DOHH2 (cell line): Measurements from ENCODE around the gene CD8B.

Experiments used
- H3F3A ChIP-seq: fragments of 200-600 bp; sonication (generic), shearing (Covaris generic); 2 replicates; pipeline ENCODE4 v1.6.0; 2016; ENCODE audit warnings: antibody characterized with exemption, mild to moderate bottlenecking; ENCODE audit not compliant: control insufficient read depth, insufficient read depth
- H3K27ac ChIP-seq: fragments of 200-600 bp; sonication (generic); 2 replicates; pipeline ENCODE4 v1.5.1; 2014; ENCODE audit warnings: low read depth, mild to moderate bottlenecking, low read length, moderate library complexity
- H3K27me3 ChIP-seq: fragments of 200-600 bp; sonication (generic); 2 replicates; pipeline ENCODE4 v1.6.1; 2014; ENCODE audit warnings: mild to moderate bottlenecking, low read length, mixed read lengths; ENCODE audit not compliant: control insufficient read depth
- H3K36me3 ChIP-seq: fragments of 200-600 bp; sonication (generic); 2 replicates; pipeline ENCODE4 v1.6.1; 2014; ENCODE audit warnings: mild to moderate bottlenecking, low read length, moderate library complexity, mixed read lengths; ENCODE audit not compliant: control insufficient read depth
- H3K4me1 ChIP-seq: fragments of 200-600 bp; sonication (generic); 2 replicates; pipeline ENCODE4 v1.6.1; 2014; ENCODE audit warnings: mild to moderate bottlenecking, low read length, mixed read lengths; ENCODE audit not compliant: control insufficient read depth
- H3K4me2 ChIP-seq: fragments of 200-600 bp; sonication (generic); 2 replicates; pipeline ENCODE4 v1.6.0; 2014; ENCODE audit warnings: mild to moderate bottlenecking, low read length, moderate library complexity
- H3K4me3 ChIP-seq: fragments of 200-600 bp; sonication (generic); 2 replicates; pipeline ENCODE4 v1.5.1; 2014; ENCODE audit warnings: mild to moderate bottlenecking, low read length, mixed read lengths
- H3K79me2 ChIP-seq: fragments of 200-600 bp; sonication (generic); 2 replicates; pipeline ENCODE4 v1.6.1; 2014; ENCODE audit warnings: mild to moderate bottlenecking, low read length, mixed read lengths; ENCODE audit not compliant: control insufficient read depth
- H3K9me2 ChIP-seq: fragments of 200-600 bp; sonication (generic); replicated peaks from 2 replicates; pipeline ENCODE4 v1.6.1; 2014; ENCODE audit warnings: mild to moderate bottlenecking, low read length, mixed read lengths; ENCODE audit not compliant: control insufficient read depth
- H3K9me3 ChIP-seq: fragments of 200-600 bp; sonication (generic); 2 replicates; pipeline ENCODE4 v1.6.1; 2014; ENCODE audit warnings: antibody characterized with exemption, low read length, mixed read lengths; ENCODE audit not compliant: control insufficient read depth, insufficient read depth
- H4K20me1 ChIP-seq: fragments of 200-600 bp; sonication (generic); 2 replicates; pipeline ENCODE4 v1.6.0; 2014; ENCODE audit warnings: low read depth, mild to moderate bottlenecking, antibody characterized with exemption, low read length, moderate library complexity; ENCODE audit not compliant: control insufficient read depth, insufficient read depth
- EZH2phosphoT487 ChIP-seq: fragments of 200-600 bp; sonication (generic); IDR thresholded peaks from 2 replicates; pipeline ENCODE4 v1.6.1; 2017; ENCODE audit warnings: borderline replicate concordance, mild to moderate bottlenecking, antibody characterized with exemption, low read length, moderate library complexity, mixed read lengths
- TF ChIP-seq, protein P1 (sequence below): fragments of 200-600 bp; sonication (generic); IDR thresholded peaks from one replicate; pipeline ENCODE4 v1.5.1; 2014; ENCODE audit warnings: antibody characterized with exemption, mild to moderate bottlenecking, low read depth, low read length; ENCODE audit not compliant: poor library complexity, severe bottlenecking

Gene CD8B

DNA sequence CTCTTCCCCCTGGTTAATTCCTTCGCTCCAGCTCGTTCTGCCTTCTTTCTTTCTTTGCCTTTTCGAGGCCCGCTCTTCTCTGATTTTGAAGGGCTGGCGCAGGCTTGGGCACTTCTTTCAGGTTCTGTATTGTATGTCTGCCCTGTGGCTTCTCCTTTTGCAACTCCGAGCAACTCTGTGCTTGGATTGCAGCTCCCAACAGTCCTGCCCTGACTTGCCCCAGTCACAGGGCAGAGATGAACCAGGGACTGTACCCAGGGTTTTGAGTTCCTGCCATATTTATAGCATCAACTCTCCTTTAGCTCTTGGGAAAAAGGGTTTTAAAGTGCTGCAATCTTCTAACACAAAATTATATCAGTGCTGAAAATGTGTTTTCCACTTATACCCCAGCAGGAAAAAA lies 39.8 kb downstream of the CD8B start:
- Histone ChIP-seq H3K4me3 (no peak overlapping the region), H3K36me3 (no peaks in the 10 kb centered on the region), H3K9me2 (no peaks in the 10 kb centered on the region), H3F3A (no peaks in the 10 kb centered on the region), H3K27ac (no peak overlapping the region), H4K20me1 (no peaks in the 10 kb centered on the region), H3K4me2 (no peak overlapping the region), H3K79me2 (no peaks in the 10 kb centered on the region), H3K9me3 (no peaks in the 10 kb centered on the region), H3K27me3 (peaks cover 7% of the 10 kb centered on the region), H3K4me1 (no peaks in the 10 kb centered on the region)
- TF ChIP-seq EZH2phosphoT487, result no peak
- TF ChIP-seq, protein P1, sequence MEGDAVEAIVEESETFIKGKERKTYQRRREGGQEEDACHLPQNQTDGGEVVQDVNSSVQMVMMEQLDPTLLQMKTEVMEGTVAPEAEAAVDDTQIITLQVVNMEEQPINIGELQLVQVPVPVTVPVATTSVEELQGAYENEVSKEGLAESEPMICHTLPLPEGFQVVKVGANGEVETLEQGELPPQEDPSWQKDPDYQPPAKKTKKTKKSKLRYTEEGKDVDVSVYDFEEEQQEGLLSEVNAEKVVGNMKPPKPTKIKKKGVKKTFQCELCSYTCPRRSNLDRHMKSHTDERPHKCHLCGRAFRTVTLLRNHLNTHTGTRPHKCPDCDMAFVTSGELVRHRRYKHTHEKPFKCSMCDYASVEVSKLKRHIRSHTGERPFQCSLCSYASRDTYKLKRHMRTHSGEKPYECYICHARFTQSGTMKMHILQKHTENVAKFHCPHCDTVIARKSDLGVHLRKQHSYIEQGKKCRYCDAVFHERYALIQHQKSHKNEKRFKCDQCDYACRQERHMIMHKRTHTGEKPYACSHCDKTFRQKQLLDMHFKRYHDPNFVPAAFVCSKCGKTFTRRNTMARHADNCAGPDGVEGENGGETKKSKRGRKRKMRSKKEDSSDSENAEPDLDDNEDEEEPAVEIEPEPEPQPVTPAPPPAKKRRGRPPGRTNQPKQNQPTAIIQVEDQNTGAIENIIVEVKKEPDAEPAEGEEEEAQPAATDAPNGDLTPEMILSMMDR, result no peak

DNA sequence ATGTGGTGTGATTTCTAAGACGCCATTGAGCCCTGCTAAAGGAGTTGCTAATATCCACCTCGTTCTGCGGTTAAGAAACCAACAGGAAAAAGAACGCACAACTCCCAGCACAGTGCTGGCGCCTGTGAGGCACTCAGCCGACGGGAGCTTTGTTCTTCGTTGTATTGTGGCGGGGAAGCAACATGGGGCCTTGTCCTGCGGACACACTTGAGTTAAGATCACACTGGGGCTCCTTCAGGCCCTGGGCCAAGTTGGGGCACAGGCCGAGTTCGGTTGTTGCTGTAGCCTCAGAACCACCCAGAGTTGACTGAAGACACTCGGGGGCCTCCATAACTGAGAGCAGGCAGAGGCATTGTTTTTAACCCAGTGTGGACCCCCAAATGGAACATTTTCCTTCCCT lies 40.4 kb downstream of the CD8B start:
- Histone ChIP-seq H3K4me3 (no peak overlapping the region), H3K27ac (no peak overlapping the region), H3K9me2 (no peaks in the 10 kb centered on the region), H3K79me2 (no peaks in the 10 kb centered on the region), H3K36me3 (no peaks in the 10 kb centered on the region), H3K9me3 (no peaks in the 10 kb centered on the region), H3K4me1 (no peaks in the 10 kb centered on the region), H3F3A (no peaks in the 10 kb centered on the region), H3K4me2 (no peak overlapping the region), H3K27me3 (peaks cover 10% of the 10 kb centered on the region), H4K20me1 (no peaks in the 10 kb centered on the region)
- TF ChIP-seq, protein P1, result no peak
- no peak for TF ChIP-seq EZH2phosphoT487

DNA sequence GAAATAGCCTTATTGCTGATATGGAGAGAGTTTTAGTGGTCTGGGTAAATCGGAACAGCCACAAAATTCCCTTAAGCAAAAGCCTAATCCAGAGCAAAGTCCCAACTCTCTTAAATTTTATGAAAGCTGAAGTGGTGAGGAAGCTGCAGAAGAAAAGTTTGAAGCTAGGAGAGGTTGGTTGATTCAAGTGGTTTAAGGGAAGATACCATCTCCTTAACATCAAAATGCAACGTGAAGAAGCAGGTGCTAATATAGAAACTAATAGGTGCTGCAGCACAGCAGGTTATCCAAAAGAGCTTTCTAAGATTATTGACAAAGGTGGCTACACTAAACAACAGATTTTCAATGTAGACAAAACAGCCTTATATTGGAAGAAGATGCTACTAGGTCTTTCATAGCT lies 42.7 kb downstream of the CD8B start:
- Histone ChIP-seq H3F3A (no peaks in the 10 kb centered on the region), H3K4me3 (no peak overlapping the region), H3K9me3 (no peaks in the 10 kb centered on the region), H3K27ac (no peak overlapping the region), H3K9me2 (no peaks in the 10 kb centered on the region), H3K4me1 (no peaks in the 10 kb centered on the region), H3K79me2 (no peaks in the 10 kb centered on the region), H3K36me3 (no peaks in the 10 kb centered on the region), H3K27me3 (peaks cover 10% of the 10 kb centered on the region), H4K20me1 (no peaks in the 10 kb centered on the region), H3K4me2 (no peak overlapping the region)
- TF ChIP-seq EZH2phosphoT487, result no peak
- TF ChIP-seq, protein P1, result no peak
